Tibial artery (tissue), 4 donors: ENCODE results near the gene CSAD.

Experiments used
- DNase-seq, 2 donors: peaks; one replicate each; pipeline ENCODE4 v3.0.0-alpha.2; 2019
- H3K27ac ChIP-seq, 2 donors: fragments of 200-600 bp; sonication (generic) in 1 of 2; 1 replicate in 1 of 2; 2 replicates in 1 of 2; pipeline ENCODE4 v1.5.1; 2018 to 2019; ENCODE audit warnings: mild to moderate bottlenecking in 1 of 2
- H3K27me3 ChIP-seq, 2 donors: fragments of 200-600 bp; sonication (generic) in 1 of 2; one replicate each; pipeline versions ENCODE4 v1.5.1 to v1.6.0; 2016 to 2019
- H3K36me3 ChIP-seq, 3 donors: fragments of 200-600 bp; sonication (generic) in 2 of 3; one replicate each; pipeline ENCODE4 v1.5.1; 2016 to 2019; ENCODE audit warnings: mild to moderate bottlenecking in 2 of 3
- H3K4me1 ChIP-seq, 4 donors: fragments of 200-600 bp; sonication (generic) in 2 of 4; 1 replicate in 3 of 4; 2 replicates in 1 of 4; pipeline ENCODE4 v1.5.1; 2016 to 2019
- H3K4me3 ChIP-seq, 2 donors: fragments of 200-600 bp; sonication (generic) in 1 of 2; 1 replicate in 1 of 2; 2 replicates in 1 of 2; pipeline ENCODE4 v1.5.1; 2018 to 2019; ENCODE audit warnings: mild to moderate bottlenecking in 2 of 2
- H3K9me3 ChIP-seq, 3 donors: fragments of 200-600 bp; sonication (generic) in 1 of 3; one replicate each; pipeline ENCODE4 v1.5.1; 2016 to 2019
- intact Hi-C: fragments of 100-400 bp; cut with DNase I; formaldehyde crosslinking; loops from one replicate; pipeline ENCODE4 v1.15.0; 2023; ENCODE audit warnings: low total_unique reads
- TF ChIP-seq, protein P1 (sequence below), 2 experiments: fragments of 200-600 bp in 1 of 2; fragments of 450-650 bp in 1 of 2; IDR thresholded peaks; one replicate each; pipeline ENCODE4 v1.5.1; 2017 to 2019; ENCODE audit warnings: antibody characterized with exemption in 2 of 2, mild to moderate bottlenecking in 1 of 2, moderate library complexity in 1 of 2

Gene CSAD

DNA sequence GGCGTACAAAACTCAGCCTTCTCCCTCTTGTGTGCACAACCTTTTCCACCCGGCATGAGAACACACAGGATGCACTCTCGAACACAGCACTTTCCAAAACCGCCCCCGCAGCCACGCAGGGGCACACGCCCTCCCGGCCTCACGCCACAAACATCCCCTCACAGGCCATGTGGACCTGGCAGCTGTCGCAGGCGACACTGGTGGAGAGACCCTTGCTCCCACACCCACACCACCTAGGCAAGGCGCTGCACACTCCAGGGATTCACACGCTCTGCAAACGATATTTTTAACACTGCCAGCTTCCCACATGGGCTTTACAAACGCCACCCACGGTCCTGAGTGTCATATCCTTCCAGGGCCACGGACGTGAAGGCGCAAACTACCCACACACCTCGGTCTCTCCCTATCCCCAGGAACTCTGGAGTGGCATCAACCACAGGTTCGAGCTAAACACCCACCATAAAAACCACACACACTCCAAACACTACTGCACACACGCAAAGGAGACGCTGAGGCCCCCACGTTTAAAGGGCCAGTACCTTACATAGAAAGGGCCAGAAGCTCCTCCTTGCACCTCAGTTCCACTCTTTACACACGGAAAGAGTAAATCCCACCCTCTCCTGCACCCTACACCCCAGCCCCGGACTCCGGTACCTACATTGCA, 38.7 kb upstream of the CSAD start:
- DNase-seq: peak in 1 of 2 donors; percentile 77
- TF ChIP-seq, protein P1, sequence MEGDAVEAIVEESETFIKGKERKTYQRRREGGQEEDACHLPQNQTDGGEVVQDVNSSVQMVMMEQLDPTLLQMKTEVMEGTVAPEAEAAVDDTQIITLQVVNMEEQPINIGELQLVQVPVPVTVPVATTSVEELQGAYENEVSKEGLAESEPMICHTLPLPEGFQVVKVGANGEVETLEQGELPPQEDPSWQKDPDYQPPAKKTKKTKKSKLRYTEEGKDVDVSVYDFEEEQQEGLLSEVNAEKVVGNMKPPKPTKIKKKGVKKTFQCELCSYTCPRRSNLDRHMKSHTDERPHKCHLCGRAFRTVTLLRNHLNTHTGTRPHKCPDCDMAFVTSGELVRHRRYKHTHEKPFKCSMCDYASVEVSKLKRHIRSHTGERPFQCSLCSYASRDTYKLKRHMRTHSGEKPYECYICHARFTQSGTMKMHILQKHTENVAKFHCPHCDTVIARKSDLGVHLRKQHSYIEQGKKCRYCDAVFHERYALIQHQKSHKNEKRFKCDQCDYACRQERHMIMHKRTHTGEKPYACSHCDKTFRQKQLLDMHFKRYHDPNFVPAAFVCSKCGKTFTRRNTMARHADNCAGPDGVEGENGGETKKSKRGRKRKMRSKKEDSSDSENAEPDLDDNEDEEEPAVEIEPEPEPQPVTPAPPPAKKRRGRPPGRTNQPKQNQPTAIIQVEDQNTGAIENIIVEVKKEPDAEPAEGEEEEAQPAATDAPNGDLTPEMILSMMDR (IDR thresholded peaks at IDR 0.05): no peak
- H3K4me1 ChIP-seq: peaks cover 17 to 73% (median 62%) of the 10 kb centered on the region in 4 donors
- peaks cover 7 to 21% (median 8%) of the 10 kb centered on the region in 3 donors for H3K36me3 ChIP-seq
- no peaks in the 10 kb centered on the region for H3K9me3 ChIP-seq
- no peaks in the 10 kb centered on the region for H3K27me3 ChIP-seq
- H3K4me3 ChIP-seq: peak overlapping the region; percentile 66 to 74
- H3K27ac ChIP-seq: peak overlapping the region; percentile 98 to 99
- intact Hi-C loops: no loop called here

DNA sequence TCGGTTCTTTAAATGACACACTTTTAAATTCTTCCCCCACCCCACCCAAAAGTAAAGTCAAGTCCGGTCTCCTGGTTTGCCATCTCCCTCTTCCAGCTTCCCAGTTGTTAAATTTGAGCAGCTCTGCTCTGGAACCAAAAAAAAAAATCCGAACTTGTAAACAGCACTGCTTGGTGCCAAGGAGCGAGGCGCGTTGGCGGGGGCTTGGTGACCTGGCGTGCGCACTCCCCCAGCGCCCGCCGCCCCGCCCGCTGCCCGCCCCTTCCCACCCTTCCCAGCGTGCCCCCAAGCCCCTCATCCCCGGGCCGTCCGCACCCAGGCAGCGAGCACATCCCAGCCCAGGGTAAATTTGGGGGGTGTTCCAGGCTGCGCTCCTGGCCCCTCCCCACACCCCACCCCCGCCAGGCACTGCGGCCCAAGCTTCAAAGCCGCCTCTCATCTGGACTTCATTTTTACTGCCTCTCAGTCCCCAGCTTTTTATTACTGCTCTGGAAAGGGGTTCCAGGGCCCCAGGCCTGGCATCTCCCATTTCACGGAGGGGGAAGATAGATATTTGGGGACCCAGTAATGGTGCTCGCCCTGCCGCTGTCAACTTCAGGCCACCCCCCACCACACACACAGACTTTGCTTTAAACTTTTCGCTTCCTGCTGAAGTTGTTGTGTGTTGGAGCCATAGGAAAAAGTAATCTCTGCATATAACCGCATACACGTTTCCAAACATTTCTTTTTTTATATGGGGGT, 38.0 kb upstream of the CSAD start:
- Histone ChIP-seq H3K27ac (peak overlapping the region; percentile 98 to 99), H3K4me3 (peak overlapping the region; percentile 66 to 74), H3K27me3 (no peaks in the 10 kb centered on the region), H3K4me1 (peaks cover 12 to 66% (median 55%) of the 10 kb centered on the region in 4 donors), H3K9me3 (no peaks in the 10 kb centered on the region), H3K36me3 (peaks cover 14 to 28% (median 15%) of the 10 kb centered on the region in 3 donors)
- TF ChIP-seq, protein P1 (IDR thresholded peaks at IDR 0.05): no peak
- DNase-seq: peak in 1 of 2 donors; percentile 77
- intact Hi-C loops: no loop called here

DNA sequence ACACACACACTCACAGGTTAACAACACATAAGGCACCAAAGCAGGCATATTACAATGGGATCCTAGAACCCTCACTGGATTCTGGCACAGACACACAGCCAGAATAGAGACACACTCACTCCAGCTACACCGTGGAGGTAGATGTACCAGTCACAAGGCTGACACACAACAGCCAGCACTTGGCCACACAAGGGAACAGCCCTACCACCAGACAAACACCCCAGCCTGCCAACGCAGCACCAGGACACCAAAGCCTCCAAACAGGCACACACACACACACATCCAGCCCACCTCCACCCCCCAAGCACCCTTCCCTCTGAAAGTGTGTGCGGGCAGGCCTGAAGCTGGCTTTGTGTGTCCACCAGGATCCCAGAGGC, 37.2 kb upstream of the CSAD start:
- DNase-seq: no peak

DNA sequence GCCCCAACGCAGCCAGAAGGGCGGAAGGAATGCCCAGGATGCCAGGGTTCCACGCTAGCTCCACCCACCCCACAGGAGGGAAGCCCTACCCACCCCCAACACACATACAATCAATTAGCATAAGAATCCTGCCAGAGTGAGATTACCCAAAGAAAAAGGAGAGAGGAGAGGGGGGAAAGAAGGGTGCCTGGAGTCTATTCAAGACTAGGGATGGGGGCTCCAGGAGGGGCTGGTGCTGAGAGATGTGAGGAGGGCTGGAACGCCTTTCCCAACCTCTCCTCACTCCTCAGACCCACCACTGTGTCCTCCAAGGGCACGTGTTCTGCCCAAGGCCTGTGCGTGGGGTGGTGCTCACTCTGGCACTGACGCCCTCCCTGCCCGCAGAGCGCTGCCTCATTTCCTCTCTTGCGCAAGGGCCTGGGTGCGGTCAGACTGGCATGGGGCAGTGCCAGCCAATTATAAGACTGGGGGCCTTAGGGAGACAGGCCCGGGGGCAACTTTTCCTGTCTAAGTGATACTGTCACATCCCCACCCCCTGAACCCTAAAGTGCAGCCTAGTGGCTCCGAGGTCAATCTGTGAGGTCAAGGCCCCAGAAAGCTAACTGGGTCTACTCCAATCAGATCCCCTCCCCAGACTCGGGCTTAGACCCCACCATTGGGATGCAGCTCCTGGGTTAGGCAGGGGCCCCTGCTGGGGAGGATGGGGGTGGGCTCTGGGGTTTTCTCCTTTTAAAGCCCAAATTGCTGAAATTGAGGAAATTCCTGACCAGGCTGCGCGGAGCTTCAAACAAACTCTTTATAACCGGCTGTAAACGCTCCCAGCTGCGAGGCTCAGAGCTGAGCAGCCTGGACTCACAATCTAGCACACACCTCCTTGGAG, 36.6 kb upstream of the CSAD start:
- Histone ChIP-seq H3K4me1 (peaks cover 4 to 52% (median 40%) of the 10 kb centered on the region in 4 donors), H3K27ac (peak overlapping the region; percentile 98 to 99)
- intact Hi-C loops: no loop called here

More for the DNA sequence above, 37.2 kb upstream of the CSAD start:
- intact Hi-C loops: no loop called here
- peak overlapping the region; percentile 66 to 74 for H3K4me3 ChIP-seq
- peak overlapping the region; percentile 98 to 99 for H3K27ac ChIP-seq
- no peaks in the 10 kb centered on the region for H3K9me3 ChIP-seq
- TF ChIP-seq, protein P1 (IDR thresholded peaks at IDR 0.05): no peak
- peaks cover 22 to 36% (median 23%) of the 10 kb centered on the region in 3 donors for H3K36me3 ChIP-seq
- peaks cover 4 to 58% (median 47%) of the 10 kb centered on the region in 4 donors for H3K4me1 ChIP-seq
- no peaks in the 10 kb centered on the region for H3K27me3 ChIP-seq

More for the DNA sequence above, 36.6 kb upstream of the CSAD start:
- Histone ChIP-seq H3K36me3 (peaks cover 28 to 42% (median 29%) of the 10 kb centered on the region in 3 donors), H3K9me3 (no peaks in the 10 kb centered on the region), H3K27me3 (no peaks in the 10 kb centered on the region), H3K4me3 (peak overlapping the region; percentile 66 to 74)
- no peak for DNase-seq
- TF ChIP-seq, protein P1 (IDR thresholded peaks at IDR 0.05): no peak
